Esophagus muscularis mucosa (tissue), 4 donors: ENCODE data around the gene CCNL1. TPM values are rescaled to one million over a fixed set of nuclear protein-coding genes. Genes with fewer than 3 reads are reported as not detected.

Experiments
- DNase-seq: peaks from one replicate; pipeline ENCODE4 v3.0.0-alpha.2; 2017; ENCODE audit errors: extremely low spot score
- H3K27ac ChIP-seq, 4 donors: fragments of 200-600 bp; sonication (generic); replicated peaks in 1 of 4; 1 replicate in 3 of 4; 2 replicates in 1 of 4; pipeline ENCODE4 v1.5.1; 2016 to 2019; ENCODE audit warnings: mild to moderate bottlenecking in 1 of 4
- H3K27me3 ChIP-seq, 4 donors: fragments of 200-600 bp; sonication (generic); one replicate each; pipeline versions ENCODE4 v1.5.1 to v1.6.0; 2016 to 2019
- H3K36me3 ChIP-seq, 4 donors: fragments of 200-600 bp; sonication (generic); one replicate each; pipeline ENCODE4 v1.5.1; 2016 to 2019
- H3K4me1 ChIP-seq, 4 donors: fragments of 200-600 bp; sonication (generic); one replicate each; pipeline ENCODE4 v1.5.1; 2016 to 2019
- H3K4me3 ChIP-seq, 4 donors: fragments of 200-600 bp; sonication (generic); 1 replicate in 2 of 4; 2 replicates in 2 of 4; pipeline ENCODE4 v1.5.1; 2016 to 2019; ENCODE audit warnings: mild to moderate bottlenecking in 4 of 4, moderate library complexity in 1 of 4
- H3K9me3 ChIP-seq, 4 donors: fragments of 200-600 bp; sonication (generic); 1 replicate in 3 of 4; 2 replicates in 1 of 4; pipeline ENCODE4 v1.5.1; 2016 to 2019
- CTCF ChIP-seq, 3 experiments: fragments of 200-600 bp in 2 of 3; fragments of 450-650 bp in 1 of 3; sonication (generic) in 2 of 3; IDR thresholded peaks; one replicate each; pipeline ENCODE4 v1.5.1; 2017 to 2019; ENCODE audit warnings: antibody characterized with exemption in 3 of 3, mild to moderate bottlenecking in 2 of 3, moderate library complexity in 1 of 3
- EP300 ChIP-seq: sonication (generic); formaldehyde crosslinking; IDR thresholded peaks from one replicate; pipeline ENCODE4 v1.6.1; 2017; ENCODE audit warnings: antibody characterized with exemption
- POLR2A ChIP-seq: fragments of 450-650 bp; IDR thresholded peaks from one replicate; pipeline ENCODE4 v1.6.1; 2017; ENCODE audit warnings: antibody characterized with exemption, moderate library complexity, mild to moderate bottlenecking, low read depth
- POLR2AphosphoS5 ChIP-seq, 2 donors: sonication (generic); formaldehyde crosslinking; IDR thresholded peaks; one replicate each; pipeline ENCODE4 v1.6.1; 2017; ENCODE audit warnings: antibody characterized with exemption in 2 of 2
- WGBS: methylation state at CpG from one replicate; pipeline ENCODE4 v1.1.5; 2018; 5-methylcytosine and 5-hydroxymethylcytosine counted together
- intact Hi-C: fragments of 100-400 bp; cut with DNase I; formaldehyde crosslinking; loops from one replicate; pipeline ENCODE4 v1.15.1; 2023
- total RNA-seq, 4 donors: library from RNA; depleted of rRNA; stranded (reverse); fragments of >200 nt; gene quantifications; one replicate each; pipeline versions ENCODE4 v1.1.0 to v1.2.1, GENCODE V29; 2016

CCNL1 gene
- total RNA-seq, 4 donors from 2014 or later: 45.3 to 180 (median 77.3) TPM

GRCh38 chr3:157172746-157173145, 12.8 kb upstream of the CCNL1 start:
- no peak for DNase-seq
- no peaks in the 10 kb centered on the region for H3K9me3 ChIP-seq
- no peaks in the 10 kb centered on the region for H3K36me3 ChIP-seq
- H3K27me3 ChIP-seq: no peaks in the 10 kb centered on the region
- TF ChIP-seq EP300: no peak
- no peak for TF ChIP-seq CTCF (IDR thresholded peaks at IDR 0.05)
- TF ChIP-seq POLR2AphosphoS5 (IDR thresholded peaks at IDR 0.05): no peak
- no peak for TF ChIP-seq POLR2A
- intact Hi-C loops: no loop called here
- H3K4me1 ChIP-seq: peaks cover 16 to 26% (median 22%) of the 10 kb centered on the region in 4 donors
- no peak overlapping the region for H3K4me3 ChIP-seq
- 75% methylated on average over 4 of the region's 4 CpGs for WGBS
- H3K27ac ChIP-seq: no peak overlapping the region

- H3K9me3 ChIP-seq: no peaks in the 10 kb centered on the region
- intact Hi-C loops: no loop called here
- 79% methylated on average over 3 of the region's 3 CpGs for WGBS
These were observed 10.9 kb upstream of the CCNL1 start for GRCh38 chr3:157170861-157171260.

GRCh38 chr3:157167371-157168042, 7.6 kb upstream of the CCNL1 start:
- TF ChIP-seq EP300: no peak
- TF ChIP-seq POLR2A: no peak
- no peak for TF ChIP-seq CTCF (IDR thresholded peaks at IDR 0.05)
- TF ChIP-seq POLR2AphosphoS5 (IDR thresholded peaks at IDR 0.05): no peak
- H3K27ac ChIP-seq: no peak overlapping the region
- H3K4me1 ChIP-seq: peaks cover 0 to 4% (median 0%) of the 10 kb centered on the region in 4 donors
- no peak overlapping the region for H3K4me3 ChIP-seq
- no peaks in the 10 kb centered on the region for H3K9me3 ChIP-seq
- no peak for DNase-seq
- no peaks in the 10 kb centered on the region for H3K27me3 ChIP-seq
- WGBS: 87% methylated on average over 5 of the region's 5 CpGs
- intact Hi-C loops: no loop called here
- H3K36me3 ChIP-seq: no peaks in the 10 kb centered on the region

More at GRCh38 chr3:157170861-157171260, 10.9 kb upstream of the CCNL1 start:
- peaks cover 7 to 9% (median 8%) of the 10 kb centered on the region in 4 donors for H3K4me1 ChIP-seq
- no peaks in the 10 kb centered on the region for H3K36me3 ChIP-seq
- no peaks in the 10 kb centered on the region for H3K27me3 ChIP-seq
- no peak overlapping the region for H3K27ac ChIP-seq
- H3K4me3 ChIP-seq: no peak overlapping the region
- no peak for DNase-seq
- no peak for TF ChIP-seq CTCF (IDR thresholded peaks at IDR 0.05)
- no peak for TF ChIP-seq POLR2A
- no peak for TF ChIP-seq POLR2AphosphoS5 (IDR thresholded peaks at IDR 0.05)
- no peak for TF ChIP-seq EP300

- DNase-seq: no peak
- no peaks in the 10 kb centered on the region for H3K9me3 ChIP-seq
- H3K4me1 ChIP-seq: peaks cover 1 to 6% (median 3%) of the 10 kb centered on the region in 4 donors
- 87% methylated on average over 2 of the region's 2 CpGs for WGBS
- H3K4me3 ChIP-seq: no peak overlapping the region
- no peak for TF ChIP-seq CTCF (IDR thresholded peaks at IDR 0.05)
- TF ChIP-seq POLR2AphosphoS5 (IDR thresholded peaks at IDR 0.05): no peak
- no peak for TF ChIP-seq EP300
- no peak for TF ChIP-seq POLR2A
- no peak overlapping the region for H3K27ac ChIP-seq
- H3K27me3 ChIP-seq: no peaks in the 10 kb centered on the region
- intact Hi-C loops: no loop called here
- no peaks in the 10 kb centered on the region for H3K36me3 ChIP-seq
These were observed 6.6 kb upstream of the CCNL1 start for GRCh38 chr3:157166561-157166960.

- no peak overlapping the region for H3K27ac ChIP-seq
- H3K4me3 ChIP-seq: no peak overlapping the region
- TF ChIP-seq POLR2A: no peak
- no peak for TF ChIP-seq POLR2AphosphoS5 (IDR thresholded peaks at IDR 0.05)
- no peak for TF ChIP-seq EP300
- TF ChIP-seq CTCF (IDR thresholded peaks at IDR 0.05): no peak
- no peak for DNase-seq
- intact Hi-C loops: no loop called here
- no peaks in the 10 kb centered on the region for H3K27me3 ChIP-seq
- no peaks in the 10 kb centered on the region for H3K36me3 ChIP-seq
- peaks cover 6 to 10% (median 7%) of the 10 kb centered on the region in 4 donors for H3K4me1 ChIP-seq
- no peaks in the 10 kb centered on the region for H3K9me3 ChIP-seq
These were observed 6.2 kb upstream of the CCNL1 start for GRCh38 chr3:157166115-157166514.
